H1 (cell line): ENCODE data around the gene KCNJ10. TPM values are rescaled to one million over a fixed set of nuclear protein-coding genes. Genes with fewer than 3 reads are reported as not detected.

Experiments
- BACH1 ChIP-seq: IDR thresholded peaks from 2 replicates; pipeline ENCODE4 v1.6.1; 2012; ENCODE audit warnings: low read length, improper control_type of control experiment
- BRCA1 ChIP-seq: IDR thresholded peaks from 2 replicates; pipeline ENCODE4 v1.6.1; 2012; ENCODE audit warnings: low read depth, low read length, improper control_type of control experiment
- CBX5 ChIP-seq: fragments of 300-800, 300-1000 bp; sonication (generic); IDR thresholded peaks from 2 replicates; pipeline ENCODE4 v1.7.1; 2016; ENCODE audit warnings: antibody characterized with exemption, low read length, low read depth
- CHD1 ChIP-seq: IDR thresholded peaks from 2 replicates; pipeline ENCODE4 v1.6.1; 2012; ENCODE audit warnings: low read depth, low read length, improper control_type of control experiment
- FOSL1 ChIP-seq: IDR thresholded peaks from 2 replicates; pipeline ENCODE4 v1.6.1; 2011; ENCODE audit warnings: mild to moderate bottlenecking, low read depth, low read length, moderate library complexity; ENCODE audit not compliant: insufficient read depth
- KDM4A ChIP-seq: IDR thresholded peaks from one replicate; pipeline ENCODE4 v1.7.1; 2012; ENCODE audit warnings: low read depth, mild to moderate bottlenecking, moderate library complexity, low read length, inconsistent platforms; ENCODE audit not compliant: severe bottlenecking
- MAFK ChIP-seq: IDR thresholded peaks from 2 replicates; pipeline ENCODE4 v1.6.1; 2012; ENCODE audit warnings: low read depth, mild to moderate bottlenecking, improper control_type of control experiment, low read length
- SP4 ChIP-seq: IDR thresholded peaks from 2 replicates; pipeline ENCODE4 v1.6.1; 2012; ENCODE audit warnings: low read length, inconsistent platforms
- polyA plus RNA-seq, 7 experiments: library from polyadenylated mRNA; depleted of rRNA in 3 of 7; stranded (reverse) in 5 of 7; unstranded in 2 of 7; fragments of >200 nt in 5 of 7; fragments of 200-250 nt in 2 of 7; gene quantifications; 1 replicate in 5 of 7; 2 replicates in 1 of 7; 4 replicates in 1 of 7; pipeline versions ENCODE4 v1.2.1 to v1.2.3, GENCODE V29; 2011 to 2013; ENCODE audit warnings: missing spikeins in 2 of 7, mixed read lengths in 2 of 7
- total RNA-seq: library from RNA; stranded (reverse); fragmentation: NEBNext Ultra II Directional; extraction: Animal tissue kit (Norgen Biotek cat#: 25700); gene quantifications from 2 replicates; pipeline ENCODE4 v1.2.1, GENCODE V29; 2021
- TF ChIP-seq, protein P1 (sequence below): IDR thresholded peaks from 2 replicates; pipeline ENCODE4 v1.6.1; 2011; ENCODE audit warnings: low read depth, mild to moderate bottlenecking, low read length; ENCODE audit not compliant: insufficient read depth
- TF ChIP-seq, protein P2 (sequence below): IDR thresholded peaks from 2 replicates; pipeline ENCODE4 v1.6.1; 2012; ENCODE audit warnings: low read length, inconsistent platforms

Gene KCNJ10
- total and polyA plus RNA-seq, 2 of the 8 experiments (the other 6 are each of a cell fraction or from before 2014, with no cell fraction given) = 1.7 to 2.4 TPM

DNA sequence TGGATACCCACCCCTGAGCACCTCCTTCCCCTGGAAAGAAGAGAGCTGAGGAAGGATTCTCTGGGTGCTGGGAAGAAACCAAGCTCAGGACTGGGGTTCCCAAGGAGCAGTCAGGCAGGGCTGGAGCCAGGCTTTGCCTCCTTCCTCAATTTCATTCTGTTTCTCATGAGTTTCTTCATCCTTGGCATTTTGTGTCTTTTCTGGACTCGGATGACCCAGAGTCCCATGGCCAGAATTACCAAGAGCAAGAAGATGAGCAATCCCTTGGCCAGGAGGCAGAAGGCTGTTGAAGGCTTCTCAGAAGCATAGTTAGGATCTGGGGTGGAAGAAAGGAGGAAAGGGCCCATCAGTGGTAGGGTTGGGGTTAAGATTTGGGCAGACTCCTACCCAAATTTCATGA lies 118.4 kb downstream of the KCNJ10 start (continued):
- TF ChIP-seq CHD1 (no peak), SP4 (no peak), BRCA1 (no peak), CBX5 (no peak), MAFK (no peak), FOSL1 (no peak), KDM4A (no peak), BACH1 (no peak)
- TF ChIP-seq, protein P1, sequence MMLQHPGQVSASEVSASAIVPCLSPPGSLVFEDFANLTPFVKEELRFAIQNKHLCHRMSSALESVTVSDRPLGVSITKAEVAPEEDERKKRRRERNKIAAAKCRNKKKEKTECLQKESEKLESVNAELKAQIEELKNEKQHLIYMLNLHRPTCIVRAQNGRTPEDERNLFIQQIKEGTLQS = no peak
- TF ChIP-seq, protein P2, sequence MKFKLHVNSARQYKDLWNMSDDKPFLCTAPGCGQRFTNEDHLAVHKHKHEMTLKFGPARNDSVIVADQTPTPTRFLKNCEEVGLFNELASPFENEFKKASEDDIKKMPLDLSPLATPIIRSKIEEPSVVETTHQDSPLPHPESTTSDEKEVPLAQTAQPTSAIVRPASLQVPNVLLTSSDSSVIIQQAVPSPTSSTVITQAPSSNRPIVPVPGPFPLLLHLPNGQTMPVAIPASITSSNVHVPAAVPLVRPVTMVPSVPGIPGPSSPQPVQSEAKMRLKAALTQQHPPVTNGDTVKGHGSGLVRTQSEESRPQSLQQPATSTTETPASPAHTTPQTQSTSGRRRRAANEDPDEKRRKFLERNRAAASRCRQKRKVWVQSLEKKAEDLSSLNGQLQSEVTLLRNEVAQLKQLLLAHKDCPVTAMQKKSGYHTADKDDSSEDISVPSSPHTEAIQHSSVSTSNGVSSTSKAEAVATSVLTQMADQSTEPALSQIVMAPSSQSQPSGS = no peak
- TF ChIP-seq, all 59 proteins: peak for 0
